Gastroesophageal sphincter (tissue), 3 donors: ENCODE measurements around the gene GINS2.

Experiments used
- EP300 ChIP-seq: sonication (generic); formaldehyde crosslinking; IDR thresholded peaks from one replicate; pipeline ENCODE4 v1.6.1; 2017; ENCODE audit warnings: antibody characterized with exemption, mild to moderate bottlenecking
- POLR2A ChIP-seq, 2 donors: fragments of 450-650 bp; IDR thresholded peaks; one replicate each; pipeline ENCODE4 v1.6.1; 2017; ENCODE audit warnings: antibody characterized with exemption in 2 of 2, mild to moderate bottlenecking in 2 of 2, moderate library complexity in 1 of 2
- POLR2AphosphoS5 ChIP-seq: sonication (generic); formaldehyde crosslinking; IDR thresholded peaks from one replicate; pipeline ENCODE4 v1.6.1; 2017; ENCODE audit warnings: antibody characterized with exemption
- TF ChIP-seq, protein P1 (sequence below), 4 experiments: fragments of 200-600 bp in 2 of 4; fragments of 450-650 bp in 2 of 4; sonication (generic) in 1 of 4; IDR thresholded peaks; one replicate each; pipeline ENCODE4 v1.5.1; 2017 to 2019; ENCODE audit warnings: antibody characterized with exemption in 4 of 4, mild to moderate bottlenecking in 2 of 4, moderate library complexity in 2 of 4

DNA sequence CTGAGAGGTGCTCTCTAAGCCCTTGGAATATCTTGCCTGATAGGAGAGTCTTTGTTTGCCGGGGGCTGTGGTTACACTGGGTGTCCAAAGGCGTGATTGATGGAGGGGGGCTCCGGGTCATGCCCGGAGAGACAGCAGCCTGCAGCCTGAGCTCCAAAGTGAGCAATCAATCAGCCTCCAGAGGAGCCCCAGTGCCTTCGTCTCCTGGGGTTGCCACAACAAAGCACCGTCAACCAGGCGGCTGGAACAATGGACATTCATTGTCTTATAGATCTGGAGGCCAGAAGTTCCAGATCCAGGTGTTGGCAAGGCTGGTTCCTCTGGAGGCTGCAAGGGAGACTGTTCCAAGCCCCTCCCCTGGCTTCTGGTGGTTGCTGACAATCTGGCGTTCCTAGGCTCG lies 24.0 kb upstream of the GINS2 start:
- TF ChIP-seq POLR2AphosphoS5 (no peak), POLR2A (IDR thresholded peaks at IDR 0.05) (no peak), EP300 (no peak)
- TF ChIP-seq, protein P1, sequence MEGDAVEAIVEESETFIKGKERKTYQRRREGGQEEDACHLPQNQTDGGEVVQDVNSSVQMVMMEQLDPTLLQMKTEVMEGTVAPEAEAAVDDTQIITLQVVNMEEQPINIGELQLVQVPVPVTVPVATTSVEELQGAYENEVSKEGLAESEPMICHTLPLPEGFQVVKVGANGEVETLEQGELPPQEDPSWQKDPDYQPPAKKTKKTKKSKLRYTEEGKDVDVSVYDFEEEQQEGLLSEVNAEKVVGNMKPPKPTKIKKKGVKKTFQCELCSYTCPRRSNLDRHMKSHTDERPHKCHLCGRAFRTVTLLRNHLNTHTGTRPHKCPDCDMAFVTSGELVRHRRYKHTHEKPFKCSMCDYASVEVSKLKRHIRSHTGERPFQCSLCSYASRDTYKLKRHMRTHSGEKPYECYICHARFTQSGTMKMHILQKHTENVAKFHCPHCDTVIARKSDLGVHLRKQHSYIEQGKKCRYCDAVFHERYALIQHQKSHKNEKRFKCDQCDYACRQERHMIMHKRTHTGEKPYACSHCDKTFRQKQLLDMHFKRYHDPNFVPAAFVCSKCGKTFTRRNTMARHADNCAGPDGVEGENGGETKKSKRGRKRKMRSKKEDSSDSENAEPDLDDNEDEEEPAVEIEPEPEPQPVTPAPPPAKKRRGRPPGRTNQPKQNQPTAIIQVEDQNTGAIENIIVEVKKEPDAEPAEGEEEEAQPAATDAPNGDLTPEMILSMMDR (IDR thresholded peaks at IDR 0.05), result no peak
